ENCODE results near the gene TCF25. TPM values are rescaled to one million over a fixed set of nuclear protein-coding genes. Genes with fewer than 3 reads are reported as not detected.

TCF25 gene
- polyA plus RNA-seq, 1 donor (not counting 4 experiments of a cell fraction or from before 2014, with no cell fraction given): 103 TPM

GRCh38 chr16:89936034-89936433 lies 62.6 kb downstream of the TCF25 start:
- H2AFZ ChIP-seq (ENCODE audit: control insufficient read depth, low read length): no peak overlapping the region
- H3K27me3 ChIP-seq (ENCODE audit: control insufficient read depth, extremely low read depth, insufficient read depth, low read length): peaks cover 6% of the 10 kb centered on the region
- no peak overlapping the region for H3K9ac ChIP-seq (ENCODE audit: control insufficient read depth, extremely low read depth, insufficient read depth, low read length)
- H3K4me2 ChIP-seq (ENCODE audit: control insufficient read depth, extremely low read depth, insufficient read depth, low read depth, low read length): no peak overlapping the region
- TF ChIP-seq CTCF (optimal IDR thresholded peaks at IDR 0.05 in 1 of 3, IDR thresholded peaks at IDR 0.05 in 1 of 3, conservative IDR thresholded peaks at IDR 0.05 in 1 of 3; ENCODE audit: extremely low read depth in 1 of 3, insufficient read depth in 2 of 3, low read length in 3 of 3) (no peak), EZH2 (IDR thresholded peaks at IDR 0.05; ENCODE audit: low read length) (no peak)
- no peaks in the 10 kb centered on the region for H3K4me1 ChIP-seq (ENCODE audit: control insufficient read depth, extremely low read depth, insufficient read depth, low read length)
- dilution Hi-C loops (cut with MboI; ENCODE audit: extremely low pct_ligation_motif_present, low sequenced_read_pairs): no loop called here
- H3K27ac ChIP-seq (ENCODE audit: control insufficient read depth, insufficient read depth, low read length): no peak overlapping the region
- no peaks in the 10 kb centered on the region for H3K9me3 ChIP-seq (ENCODE audit: control insufficient read depth, low read depth, low read length)
- no peak for FAIRE-seq
- peaks cover 9 to 12% of the 10 kb centered on the region in 2 experiments for H3K36me3 ChIP-seq (ENCODE audit: control insufficient read depth in 2 of 2, extremely low read depth in 1 of 2, insufficient read depth in 2 of 2, low read length in 2 of 2)
- DNase-seq (ENCODE audit: low read depth, low spot score): no peak
- H3K79me2 ChIP-seq (ENCODE audit: control insufficient read depth, insufficient read depth, low read length): no peaks in the 10 kb centered on the region
- H4K20me1 ChIP-seq (ENCODE audit: control insufficient read depth, extremely low read depth, insufficient read depth, low read length): no peaks in the 10 kb centered on the region
- no peak overlapping the region for H3K4me3 ChIP-seq (ENCODE audit: control insufficient read depth in 2 of 3, extremely low read depth in 1 of 3, insufficient read depth in 2 of 3, low read depth in 1 of 3, low read length in 3 of 3)
- no peaks in the 10 kb centered on the region for H3K9me1 ChIP-seq (ENCODE audit: control insufficient read depth, extremely low read depth, insufficient read depth, low read length)

- FAIRE-seq (no peak), DNase-seq (ENCODE audit: low read depth, low spot score) (no peak)
- no peak overlapping the region for H2AFZ ChIP-seq (ENCODE audit: control insufficient read depth, low read length)
- TF ChIP-seq EZH2 (IDR thresholded peaks at IDR 0.05; ENCODE audit: low read length) (no peak), CTCF (optimal IDR thresholded peaks at IDR 0.05 in 1 of 3, IDR thresholded peaks at IDR 0.05 in 1 of 3, conservative IDR thresholded peaks at IDR 0.05 in 1 of 3; ENCODE audit: extremely low read depth in 1 of 3, insufficient read depth in 2 of 3, low read length in 3 of 3) (no peak)
- no peak overlapping the region for H3K27ac ChIP-seq (ENCODE audit: control insufficient read depth, insufficient read depth, low read length)
- peaks cover 9 to 12% of the 10 kb centered on the region in 2 experiments for H3K36me3 ChIP-seq (ENCODE audit: control insufficient read depth in 2 of 2, extremely low read depth in 1 of 2, insufficient read depth in 2 of 2, low read length in 2 of 2)
- H4K20me1 ChIP-seq (ENCODE audit: control insufficient read depth, extremely low read depth, insufficient read depth, low read length): no peaks in the 10 kb centered on the region
- H3K27me3 ChIP-seq (ENCODE audit: control insufficient read depth, extremely low read depth, insufficient read depth, low read length): peaks cover 6% of the 10 kb centered on the region
- no peak overlapping the region for H3K4me3 ChIP-seq (ENCODE audit: control insufficient read depth in 2 of 3, extremely low read depth in 1 of 3, insufficient read depth in 2 of 3, low read depth in 1 of 3, low read length in 3 of 3)
- H3K79me2 ChIP-seq (ENCODE audit: control insufficient read depth, insufficient read depth, low read length): no peaks in the 10 kb centered on the region
- H3K4me2 ChIP-seq (ENCODE audit: control insufficient read depth, extremely low read depth, insufficient read depth, low read depth, low read length): no peak overlapping the region
- no peaks in the 10 kb centered on the region for H3K4me1 ChIP-seq (ENCODE audit: control insufficient read depth, extremely low read depth, insufficient read depth, low read length)
- dilution Hi-C loops (cut with MboI; ENCODE audit: extremely low pct_ligation_motif_present, low sequenced_read_pairs): no loop called here
- no peaks in the 10 kb centered on the region for H3K9me1 ChIP-seq (ENCODE audit: control insufficient read depth, extremely low read depth, insufficient read depth, low read length)
- H3K9ac ChIP-seq (ENCODE audit: control insufficient read depth, extremely low read depth, insufficient read depth, low read length): no peak overlapping the region
- no peaks in the 10 kb centered on the region for H3K9me3 ChIP-seq (ENCODE audit: control insufficient read depth, low read depth, low read length)
Measured at GRCh38 chr16:89936508-89936907, 63.1 kb downstream of the TCF25 start.
